ENCODE results near the gene ADAMTS17.

Gene ADAMTS17

DNA sequence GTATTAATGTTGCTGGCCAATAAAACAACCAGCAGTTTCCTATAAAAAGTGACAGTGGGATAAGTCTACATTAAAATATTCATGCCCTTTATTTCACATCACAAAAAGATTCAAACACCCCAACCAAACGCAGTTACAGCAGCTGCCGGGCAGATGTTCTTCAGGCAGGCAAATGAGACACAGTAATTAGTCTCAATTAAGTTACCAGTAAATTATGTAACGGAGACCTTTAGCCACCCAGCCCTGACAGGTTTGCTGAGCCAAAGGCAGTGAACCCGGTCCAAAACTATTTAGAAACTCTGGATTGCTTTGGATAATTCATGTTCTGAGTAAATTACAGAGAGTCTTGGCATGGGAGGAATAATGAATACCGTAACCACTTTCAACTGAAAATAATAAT lies 319.4 kb downstream of the ADAMTS17 start:
- no peak for DNase-seq (ENCODE audit: low read depth in 2 of 2)

DNA sequence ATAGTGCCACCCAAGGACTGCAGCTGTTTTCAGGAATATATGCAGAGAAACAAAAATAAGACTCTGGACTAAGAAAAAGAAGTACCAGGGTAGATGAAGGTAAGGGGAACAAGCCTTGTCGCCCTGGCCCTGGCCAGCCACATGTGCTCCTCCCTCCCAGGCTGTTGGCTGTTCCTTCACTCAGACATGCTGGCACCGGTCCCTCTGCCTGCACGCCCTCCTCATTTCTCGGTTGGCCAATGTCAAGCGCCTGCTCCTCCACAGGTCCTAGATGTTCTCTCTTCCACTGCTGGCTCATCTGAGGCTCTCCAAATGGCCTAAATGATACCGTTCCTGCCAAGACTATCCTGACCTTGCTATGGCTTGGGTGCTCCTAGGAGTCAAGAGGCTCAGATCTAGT lies 320.1 kb downstream of the ADAMTS17 start:
- no peak for DNase-seq (ENCODE audit: low read depth in 2 of 2)

DNA sequence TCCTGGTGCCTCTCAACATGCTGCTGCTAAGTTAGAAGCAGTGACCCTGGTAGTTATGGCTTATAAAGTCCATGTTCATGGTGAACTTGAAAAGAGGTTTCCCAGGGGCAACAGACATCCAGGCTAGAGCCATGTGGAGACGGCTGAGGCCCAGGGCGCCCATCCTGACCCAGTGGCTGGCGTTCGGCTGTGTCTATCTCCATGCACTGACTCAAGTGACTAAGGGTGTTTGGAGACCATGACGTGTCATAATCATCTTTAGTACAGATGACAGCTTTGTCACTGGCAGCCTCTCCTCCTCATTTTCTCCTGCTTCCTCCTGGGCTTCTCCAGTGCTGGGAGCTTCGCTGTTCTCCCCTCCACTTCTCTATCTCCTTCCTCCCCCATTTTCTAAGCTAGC lies 321.2 kb downstream of the ADAMTS17 start:
- DNase-seq (ENCODE audit: low read depth in 2 of 2) = no peak

GRCh38 chr15:100020189-100020588 lies 321.6 kb downstream of the ADAMTS17 start:
- no peak for DNase-seq (ENCODE audit: low read depth in 2 of 2)

DNA sequence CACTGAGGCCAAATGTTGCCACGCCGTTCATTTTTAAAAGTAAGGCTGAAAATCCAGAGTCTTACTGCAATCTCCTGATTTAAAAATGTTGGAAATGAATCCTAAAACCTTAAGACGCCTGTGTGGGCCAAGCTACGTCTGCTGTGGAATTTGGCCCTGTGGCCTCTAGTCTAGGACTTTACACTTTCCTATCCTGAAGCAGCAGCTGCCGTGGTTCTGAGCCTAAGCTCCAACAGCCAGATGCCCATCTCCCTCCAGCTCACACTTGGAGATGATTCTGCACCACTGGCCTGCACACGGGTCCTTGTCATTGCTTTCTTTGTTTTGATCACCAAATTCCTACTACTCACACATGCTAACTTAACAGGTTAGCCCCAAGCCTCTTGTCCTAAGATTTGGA lies 322.2 kb downstream of the ADAMTS17 start:
- no peak for DNase-seq (ENCODE audit: low read depth in 2 of 2)

GRCh38 chr15:100018191-100018590 lies 323.6 kb downstream of the ADAMTS17 start:
- DNase-seq (ENCODE audit: low read depth in 2 of 2) = no peak

- DNase-seq (ENCODE audit: low read depth in 2 of 2) = no peak
Measured at GRCh38 chr15:100017140-100017539, 324.6 kb downstream of the ADAMTS17 start.

- DNase-seq (ENCODE audit: low read depth in 2 of 2) = no peak
Measured at GRCh38 chr15:100016632-100017031, 325.1 kb downstream of the ADAMTS17 start.

DNA sequence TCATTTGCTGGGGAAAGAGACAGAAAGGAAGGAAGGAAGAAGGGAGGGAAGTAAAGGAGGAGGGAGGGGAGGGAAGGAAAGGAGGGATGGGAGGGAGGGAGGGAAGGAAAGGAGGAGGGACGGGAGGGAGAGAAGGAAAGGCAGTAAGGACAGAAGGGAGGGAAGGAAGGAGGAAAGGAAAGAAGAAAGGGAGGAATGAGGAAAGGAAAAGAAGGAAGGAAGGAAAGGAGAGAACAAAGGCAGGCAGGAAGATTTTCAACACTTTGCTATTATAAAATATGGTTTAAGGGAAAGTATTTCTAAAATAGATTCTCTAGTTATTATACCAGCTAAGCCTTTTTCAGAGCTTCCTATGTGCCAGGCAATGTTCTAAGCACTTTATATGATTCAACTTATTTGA lies 330.5 kb downstream of the ADAMTS17 start:
- no peak for DNase-seq (ENCODE audit: low read depth in 2 of 2)

DNA sequence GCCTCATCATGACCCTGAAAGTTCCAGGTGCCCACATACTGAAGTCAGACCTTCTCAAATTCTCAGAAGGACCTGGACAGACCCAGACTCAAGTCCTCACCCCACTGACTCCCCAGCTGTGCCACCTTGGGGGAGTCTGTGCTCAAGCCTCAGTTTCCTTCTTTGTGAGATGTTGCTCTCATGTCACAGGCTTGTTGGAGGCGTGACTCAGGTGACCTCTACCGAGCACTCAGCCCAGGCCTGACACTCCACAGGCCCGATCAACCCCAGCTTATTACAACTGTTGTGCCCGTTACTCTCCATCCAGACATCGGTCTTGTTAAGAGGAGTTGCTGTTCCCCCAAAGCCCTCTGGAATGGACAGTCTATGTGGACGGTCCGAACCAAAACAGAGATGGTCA lies 332.4 kb downstream of the ADAMTS17 start:
- DNase-seq (ENCODE audit: low read depth in 2 of 2) = no peak

GRCh38 chr15:100008258-100008657 lies 333.5 kb downstream of the ADAMTS17 start:
- no peak for DNase-seq (ENCODE audit: low read depth in 2 of 2)

GRCh38 chr15:100007609-100008008 lies 334.2 kb downstream of the ADAMTS17 start:
- DNase-seq (ENCODE audit: low read depth in 2 of 2) = no peak

DNA sequence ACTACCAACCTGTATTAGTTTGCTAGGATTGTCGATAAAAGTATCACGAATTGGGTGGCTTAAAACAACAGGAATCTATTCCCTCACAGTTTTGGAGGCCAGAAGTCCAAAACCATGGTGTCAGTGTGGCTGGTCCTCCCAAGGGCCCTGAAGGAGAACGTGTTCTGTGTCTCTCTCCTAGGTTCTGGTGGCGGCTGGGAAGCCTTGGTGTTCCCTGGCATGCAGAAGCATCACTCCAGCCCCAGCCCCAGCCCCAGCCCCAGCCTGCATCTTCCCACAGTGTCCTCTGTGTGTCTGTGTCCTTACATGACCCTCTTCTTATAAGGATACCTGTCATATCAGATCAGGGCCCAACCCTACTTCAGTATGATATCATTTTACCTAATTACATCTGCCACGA lies 336.1 kb downstream of the ADAMTS17 start:
- DNase-seq (ENCODE audit: low read depth in 2 of 2) = no peak

- no peak for DNase-seq (ENCODE audit: low read depth in 2 of 2)
Measured at GRCh38 chr15:100005013-100005412, 336.8 kb downstream of the ADAMTS17 start.

DNA sequence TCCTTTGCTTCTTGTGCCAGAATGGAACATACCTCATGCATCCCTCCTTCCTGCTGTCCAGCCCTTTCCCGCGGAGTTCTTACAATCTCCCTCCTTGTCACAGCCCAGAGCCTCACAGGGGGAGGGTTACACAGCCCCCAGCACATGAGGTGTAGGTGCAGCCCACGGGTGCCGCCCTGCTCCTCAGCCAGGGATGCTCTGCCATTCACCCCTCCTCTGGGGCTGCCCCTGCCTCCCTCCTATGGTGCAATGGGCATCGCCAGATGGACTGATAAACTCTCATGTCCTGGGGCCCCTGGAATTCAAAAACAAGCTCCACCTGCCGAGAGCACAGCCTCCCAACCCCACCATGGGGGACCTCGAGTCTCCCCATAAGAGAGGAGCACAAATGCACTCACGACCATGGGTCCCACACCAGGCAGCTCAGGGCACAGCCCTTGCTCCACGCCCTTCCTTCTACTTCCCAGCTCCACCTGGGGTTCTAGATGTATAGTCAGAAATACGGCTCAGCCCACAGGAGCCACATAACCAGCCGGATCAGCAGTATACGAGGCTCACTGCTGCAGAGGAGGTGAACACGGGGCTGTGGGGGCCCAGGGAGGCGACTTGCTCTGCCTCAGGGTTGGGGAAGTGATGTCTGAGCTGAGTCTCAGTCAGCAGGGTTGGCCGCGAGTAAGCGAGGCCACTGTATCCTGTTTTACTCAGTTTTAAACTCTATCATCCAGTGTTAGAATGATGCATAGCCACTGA lies 338.8 kb downstream of the ADAMTS17 start:
- no peak for DNase-seq (ENCODE audit: low read depth in 2 of 2)

- DNase-seq (ENCODE audit: low read depth in 2 of 2) = no peak
Measured at GRCh38 chr15:100002086-100002620, 339.6 kb downstream of the ADAMTS17 start.

- DNase-seq (ENCODE audit: low read depth in 2 of 2) = no peak
Measured at GRCh38 chr15:100001405-100001804, 340.4 kb downstream of the ADAMTS17 start.

DNA sequence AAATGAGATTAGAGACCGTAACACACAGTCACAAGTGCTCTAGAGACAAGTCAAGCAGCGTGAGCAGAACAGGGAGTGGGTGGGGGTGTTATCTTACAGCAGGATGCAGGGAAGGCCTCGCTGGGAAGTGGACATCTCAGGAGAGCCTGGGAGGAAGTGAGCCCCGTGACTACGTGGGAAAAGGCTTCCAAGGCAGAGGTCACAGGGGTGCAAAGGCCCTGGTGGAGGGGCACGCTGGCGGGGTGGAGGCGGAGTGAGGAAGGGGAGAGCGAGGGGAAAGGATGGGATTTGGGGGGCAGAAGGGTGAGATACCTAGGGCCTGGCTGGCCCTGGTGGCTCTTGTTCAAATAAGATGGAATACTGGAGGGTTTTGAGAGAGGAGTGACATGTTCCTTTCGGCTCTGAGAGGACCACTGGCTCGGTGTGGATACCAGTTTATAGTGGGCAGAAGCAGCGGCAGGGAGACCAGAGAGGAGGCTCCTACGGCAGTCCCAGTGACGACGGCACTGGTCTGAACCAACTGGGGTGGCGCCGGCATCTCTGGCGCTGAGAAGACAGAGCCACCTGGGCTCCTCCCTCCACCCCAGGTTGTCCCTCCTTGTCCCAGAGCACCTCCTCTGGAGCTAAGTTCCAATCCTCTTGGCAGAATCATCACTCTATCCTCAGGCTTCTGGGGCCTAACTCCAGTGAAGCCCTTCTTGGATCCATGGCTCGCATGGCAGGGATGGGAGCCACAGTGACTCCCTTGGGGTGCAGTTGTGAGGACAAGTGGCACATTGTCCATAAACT lies 342.3 kb downstream of the ADAMTS17 start:
- DNase-seq (ENCODE audit: low read depth in 2 of 2) = no peak

DNA sequence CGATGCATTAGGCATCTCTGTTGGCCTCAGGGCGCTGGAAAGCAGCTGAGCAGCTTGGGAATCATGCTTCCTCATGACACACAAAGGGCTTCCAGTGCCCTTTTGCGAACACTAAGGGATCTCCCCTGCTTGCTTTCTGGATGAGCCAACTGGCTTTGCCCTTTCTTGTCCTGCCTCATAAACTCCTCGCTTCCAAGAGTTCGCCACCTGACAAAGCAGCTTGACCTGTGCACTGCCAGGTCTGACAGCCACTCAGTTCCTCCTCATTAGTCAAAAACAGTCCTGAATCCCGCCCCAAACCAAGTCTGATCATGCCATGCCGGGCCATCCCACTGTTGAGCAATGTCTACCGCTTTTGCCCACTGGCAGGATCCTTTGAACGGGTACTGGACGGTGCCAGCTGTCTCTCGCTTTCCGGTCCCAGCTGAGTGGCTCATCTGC lies 343.1 kb downstream of the ADAMTS17 start:
- no peak for DNase-seq (ENCODE audit: low read depth in 2 of 2)

GRCh38 chr15:99997112-99997651 lies 344.6 kb downstream of the ADAMTS17 start:
- DNase-seq (ENCODE audit: low read depth in 2 of 2) = no peak

DNA sequence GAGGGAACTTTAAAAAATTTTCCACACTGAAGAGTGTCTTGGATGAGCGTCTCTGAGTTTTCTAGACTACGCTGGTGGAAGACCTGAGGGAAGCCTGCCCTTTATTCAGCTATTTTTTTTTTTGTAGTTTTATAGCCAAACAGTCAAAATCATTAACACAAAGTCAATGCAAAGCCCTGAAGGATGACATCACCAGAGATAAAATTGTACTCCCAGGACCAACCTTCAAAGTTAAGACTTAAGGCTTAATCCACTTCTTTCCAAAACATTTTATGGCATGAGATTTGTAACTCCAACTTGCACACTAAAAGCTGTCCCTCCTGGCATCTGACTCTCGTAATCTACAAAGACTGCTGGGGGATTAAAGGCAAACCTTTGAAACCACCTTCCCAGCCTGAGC lies 345.1 kb downstream of the ADAMTS17 start:
- no peak for DNase-seq (ENCODE audit: low read depth in 2 of 2)

GRCh38 chr15:99995543-99995942 lies 346.2 kb downstream of the ADAMTS17 start:
- DNase-seq (ENCODE audit: low read depth in 2 of 2) = no peak

DNA sequence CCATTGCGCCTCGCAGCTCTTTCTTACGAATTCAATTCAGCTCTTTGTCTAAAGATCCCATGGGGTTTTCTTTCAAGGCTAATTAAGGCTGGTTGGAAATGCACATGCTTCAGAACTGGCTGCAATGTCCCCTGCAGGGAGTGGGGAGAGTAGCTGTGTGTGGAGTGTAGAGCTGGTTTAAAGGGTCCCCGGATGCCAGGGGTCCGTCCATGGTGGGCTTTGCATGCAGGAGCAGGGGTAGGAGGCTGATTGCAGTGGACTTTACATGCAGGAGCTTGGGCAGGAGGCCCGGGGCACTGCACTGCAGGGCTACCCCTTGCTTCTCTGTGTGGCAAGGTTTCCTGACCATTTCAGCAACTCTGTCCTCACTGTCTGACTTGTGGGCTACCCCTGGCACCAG lies 346.9 kb downstream of the ADAMTS17 start:
- no peak for DNase-seq (ENCODE audit: low read depth in 2 of 2)

All from fibroblast of skin of left biceps (primary cell).